SK-N-SH treated with all-trans-retinoic acid at 6 μM for 48 hours (cell line): Measurements from ENCODE around the gene TCF7.

Experiments used
- ATAC-seq: fragments of 200-7000 bp; cut with Tn5 transposase; 3 replicates; pipeline ENCODE4 v1.9.1; 2020; ENCODE audit warnings: mild to moderate bottlenecking, moderate library complexity
- ARNTL ChIP-seq: fragments of 450-650 bp; formaldehyde crosslinking; IDR thresholded peaks from 2 replicates; pipeline ENCODE4 v1.5.0; 2020; ENCODE audit warnings: low read depth, mild to moderate bottlenecking, moderate library complexity, borderline replicate concordance
- BACH2 ChIP-seq: fragments of 250-450 bp; sonication (Bioruptor Pico); IDR thresholded peaks from 2 replicates; pipeline ENCODE4 v1.9.0; 2021; ENCODE audit warnings: mild to moderate bottlenecking, borderline replicate concordance
- CSDC2 ChIP-seq: fragments of 250-450 bp; sonication (Bioruptor Pico); IDR thresholded peaks from 2 replicates; pipeline ENCODE4 v1.5.0; 2020; ENCODE audit warnings: mild to moderate bottlenecking, moderate library complexity
- ESRRG ChIP-seq: fragments of 250-450 bp; sonication (Bioruptor Pico); IDR thresholded peaks from 2 replicates; pipeline ENCODE4 v1.6.1; 2021; ENCODE audit warnings: mild to moderate bottlenecking
- GLIS3 ChIP-seq: fragments of 250-450 bp; sonication (Bioruptor Pico); IDR thresholded peaks from 2 replicates; pipeline ENCODE4 v1.5.0; 2020; ENCODE audit warnings: mild to moderate bottlenecking, moderate library complexity
- ISL1 ChIP-seq: fragments of 250-450 bp; sonication (Bioruptor Pico); IDR thresholded peaks from 2 replicates; pipeline ENCODE4 v2.1.2; 2022; ENCODE audit warnings: mild to moderate bottlenecking, moderate library complexity
- OSR1 ChIP-seq: fragments of 250-450 bp; sonication (Bioruptor Pico); IDR thresholded peaks from 2 replicates; pipeline ENCODE4 v1.8.0; 2022; ENCODE audit warnings: moderate library complexity, mild to moderate bottlenecking, inconsistent platforms
- PPARA ChIP-seq: fragments of 250-450 bp; sonication (Bioruptor Pico); IDR thresholded peaks from 2 replicates; pipeline ENCODE4 v1.5.0; 2020; ENCODE audit warnings: mild to moderate bottlenecking, borderline replicate concordance
- RARB ChIP-seq: fragments of 250-450 bp; sonication (Bioruptor Pico); IDR thresholded peaks from 2 replicates; pipeline ENCODE4 v1.8.0; 2021; ENCODE audit warnings: mild to moderate bottlenecking, moderate library complexity
- SNAI2 ChIP-seq: fragments of 250-450 bp; sonication (Bioruptor Pico); IDR thresholded peaks from 2 replicates; pipeline ENCODE4 v1.5.0; 2020; ENCODE audit warnings: mild to moderate bottlenecking, moderate library complexity
- TCF4 ChIP-seq: fragments of 250-450 bp; sonication (Bioruptor Pico); IDR thresholded peaks from 2 replicates; pipeline ENCODE4 v1.8.0; 2021; ENCODE audit warnings: mild to moderate bottlenecking, moderate library complexity, borderline replicate concordance
- TOX ChIP-seq: fragments of 250-450 bp; sonication (Bioruptor Pico); IDR thresholded peaks from 2 replicates; pipeline ENCODE4 v1.8.0; 2021; ENCODE audit warnings: mild to moderate bottlenecking, moderate library complexity, borderline replicate concordance
- ZC3H10 ChIP-seq: fragments of 250-450 bp; sonication (Bioruptor Pico); IDR thresholded peaks from 2 replicates; pipeline ENCODE4 v1.5.1; 2021; ENCODE audit warnings: mild to moderate bottlenecking, moderate library complexity
- ZFP3 ChIP-seq: fragments of 250-450 bp; sonication (Bioruptor Pico); IDR thresholded peaks from 2 replicates; pipeline ENCODE4 v1.5.0; 2020; ENCODE audit warnings: mild to moderate bottlenecking, moderate library complexity
- ZFP30 ChIP-seq: fragments of 450-650 bp; formaldehyde crosslinking; IDR thresholded peaks from 2 replicates; pipeline ENCODE4 v1.5.0; 2022; ENCODE audit warnings: mild to moderate bottlenecking, moderate library complexity
- ZNF565 ChIP-seq: fragments of 450-650 bp; formaldehyde crosslinking; conservative IDR thresholded peaks from 2 replicates; pipeline ENCODE4 v1.5.0; 2020; ENCODE audit warnings: low read depth, mild to moderate bottlenecking, moderate library complexity
- ZNF70 ChIP-seq: fragments of 450-650 bp; formaldehyde crosslinking; IDR thresholded peaks from 2 replicates; pipeline ENCODE4 v1.5.0; 2020; ENCODE audit warnings: mild to moderate bottlenecking, moderate library complexity
- ZNF8 ChIP-seq: fragments of 450-650 bp; formaldehyde crosslinking; IDR thresholded peaks from 2 replicates; pipeline ENCODE4 v1.5.0; 2020; ENCODE audit warnings: mild to moderate bottlenecking, moderate library complexity
- TF ChIP-seq, protein P1 (sequence below): fragments of 250-450 bp; sonication (Bioruptor Pico); IDR thresholded peaks from 2 replicates; pipeline ENCODE4 v1.8.0; 2020; ENCODE audit warnings: mild to moderate bottlenecking, moderate library complexity, borderline replicate concordance
- TF ChIP-seq, protein P2 (sequence below): fragments of 250-450 bp; sonication (Bioruptor Pico); IDR thresholded peaks from 2 replicates; pipeline ENCODE4 v1.8.0; 2021; ENCODE audit warnings: low read depth, mild to moderate bottlenecking, moderate library complexity, borderline replicate concordance
- TF ChIP-seq, protein P3 (sequence below): fragments of 250-450 bp; sonication (Bioruptor Pico); IDR thresholded peaks from 2 replicates; pipeline ENCODE4 v1.5.1; 2020; ENCODE audit warnings: low read depth, mild to moderate bottlenecking, moderate library complexity
- TF ChIP-seq, protein P4 (sequence below): fragments of 250-450 bp; sonication (Bioruptor Pico); IDR thresholded peaks from 2 replicates; pipeline ENCODE4 v1.5.0; 2020; ENCODE audit warnings: mild to moderate bottlenecking, moderate library complexity

The TCF7 gene

DNA sequence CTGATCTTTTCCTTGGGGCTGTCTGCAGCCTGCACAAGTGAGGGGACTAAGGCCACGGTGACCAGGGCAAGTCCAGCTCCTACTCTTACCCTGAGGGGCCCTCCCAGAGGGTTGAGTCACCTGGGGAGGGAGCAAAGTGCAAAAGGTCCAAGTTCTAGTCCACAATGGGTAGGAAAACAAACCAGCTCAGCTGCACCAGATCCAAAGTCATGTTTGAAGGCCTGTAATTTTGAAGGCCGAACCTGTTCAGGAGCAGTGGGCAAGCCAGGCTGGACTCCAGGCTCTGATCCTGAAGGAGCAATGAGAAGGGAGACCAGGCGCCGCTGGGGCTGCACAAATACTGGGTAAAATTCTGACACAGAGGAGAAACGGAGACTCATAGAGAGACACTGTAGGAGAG, 15.8 kb upstream of the TCF7 start:
- no peak for ATAC-seq
- TF ChIP-seq ISL1 (CRISPR knock-in tag) (no peak), BACH2 (no peak), ZNF70 (CRISPR knock-in tag) (no peak), OSR1 (CRISPR knock-in tag) (no peak), ZC3H10 (CRISPR knock-in tag) (no peak), ZNF565 (no peak), ZFP30 (CRISPR knock-in tag) (no peak), TOX (CRISPR knock-in tag) (no peak), ARNTL (CRISPR knock-in tag) (no peak), SNAI2 (no peak), CSDC2 (CRISPR knock-in tag) (no peak), ESRRG (CRISPR knock-in tag) (no peak), RARB (CRISPR knock-in tag) (no peak), GLIS3 (CRISPR knock-in tag) (no peak), ZNF8 (no peak), TCF4 (CRISPR knock-in tag) (no peak)
- TF ChIP-seq, protein P1, sequence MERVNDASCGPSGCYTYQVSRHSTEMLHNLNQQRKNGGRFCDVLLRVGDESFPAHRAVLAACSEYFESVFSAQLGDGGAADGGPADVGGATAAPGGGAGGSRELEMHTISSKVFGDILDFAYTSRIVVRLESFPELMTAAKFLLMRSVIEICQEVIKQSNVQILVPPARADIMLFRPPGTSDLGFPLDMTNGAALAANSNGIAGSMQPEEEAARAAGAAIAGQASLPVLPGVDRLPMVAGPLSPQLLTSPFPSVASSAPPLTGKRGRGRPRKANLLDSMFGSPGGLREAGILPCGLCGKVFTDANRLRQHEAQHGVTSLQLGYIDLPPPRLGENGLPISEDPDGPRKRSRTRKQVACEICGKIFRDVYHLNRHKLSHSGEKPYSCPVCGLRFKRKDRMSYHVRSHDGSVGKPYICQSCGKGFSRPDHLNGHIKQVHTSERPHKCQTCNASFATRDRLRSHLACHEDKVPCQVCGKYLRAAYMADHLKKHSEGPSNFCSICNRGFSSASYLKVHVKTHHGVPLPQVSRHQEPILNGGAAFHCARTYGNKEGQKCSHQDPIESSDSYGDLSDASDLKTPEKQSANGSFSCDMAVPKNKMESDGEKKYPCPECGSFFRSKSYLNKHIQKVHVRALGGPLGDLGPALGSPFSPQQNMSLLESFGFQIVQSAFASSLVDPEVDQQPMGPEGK, result no peak
- TF ChIP-seq, protein P2, sequence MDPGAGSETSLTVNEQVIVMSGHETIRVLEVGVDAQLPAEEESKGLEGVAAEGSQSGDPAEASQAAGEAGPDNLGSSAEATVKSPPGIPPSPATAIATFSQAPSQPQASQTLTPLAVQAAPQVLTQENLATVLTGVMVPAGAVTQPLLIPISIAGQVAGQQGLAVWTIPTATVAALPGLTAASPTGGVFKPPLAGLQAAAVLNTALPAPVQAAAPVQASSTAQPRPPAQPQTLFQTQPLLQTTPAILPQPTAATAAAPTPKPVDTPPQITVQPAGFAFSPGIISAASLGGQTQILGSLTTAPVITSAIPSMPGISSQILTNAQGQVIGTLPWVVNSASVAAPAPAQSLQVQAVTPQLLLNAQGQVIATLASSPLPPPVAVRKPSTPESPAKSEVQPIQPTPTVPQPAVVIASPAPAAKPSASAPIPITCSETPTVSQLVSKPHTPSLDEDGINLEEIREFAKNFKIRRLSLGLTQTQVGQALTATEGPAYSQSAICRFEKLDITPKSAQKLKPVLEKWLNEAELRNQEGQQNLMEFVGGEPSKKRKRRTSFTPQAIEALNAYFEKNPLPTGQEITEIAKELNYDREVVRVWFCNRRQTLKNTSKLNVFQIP (CRISPR knock-in tag), result no peak
- TF ChIP-seq, protein P3, sequence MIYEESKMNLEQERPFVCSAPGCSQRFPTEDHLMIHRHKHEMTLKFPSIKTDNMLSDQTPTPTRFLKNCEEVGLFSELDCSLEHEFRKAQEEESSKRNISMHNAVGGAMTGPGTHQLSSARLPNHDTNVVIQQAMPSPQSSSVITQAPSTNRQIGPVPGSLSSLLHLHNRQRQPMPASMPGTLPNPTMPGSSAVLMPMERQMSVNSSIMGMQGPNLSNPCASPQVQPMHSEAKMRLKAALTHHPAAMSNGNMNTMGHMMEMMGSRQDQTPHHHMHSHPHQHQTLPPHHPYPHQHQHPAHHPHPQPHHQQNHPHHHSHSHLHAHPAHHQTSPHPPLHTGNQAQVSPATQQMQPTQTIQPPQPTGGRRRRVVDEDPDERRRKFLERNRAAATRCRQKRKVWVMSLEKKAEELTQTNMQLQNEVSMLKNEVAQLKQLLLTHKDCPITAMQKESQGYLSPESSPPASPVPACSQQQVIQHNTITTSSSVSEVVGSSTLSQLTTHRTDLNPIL, result no peak
- TF ChIP-seq, protein P4, sequence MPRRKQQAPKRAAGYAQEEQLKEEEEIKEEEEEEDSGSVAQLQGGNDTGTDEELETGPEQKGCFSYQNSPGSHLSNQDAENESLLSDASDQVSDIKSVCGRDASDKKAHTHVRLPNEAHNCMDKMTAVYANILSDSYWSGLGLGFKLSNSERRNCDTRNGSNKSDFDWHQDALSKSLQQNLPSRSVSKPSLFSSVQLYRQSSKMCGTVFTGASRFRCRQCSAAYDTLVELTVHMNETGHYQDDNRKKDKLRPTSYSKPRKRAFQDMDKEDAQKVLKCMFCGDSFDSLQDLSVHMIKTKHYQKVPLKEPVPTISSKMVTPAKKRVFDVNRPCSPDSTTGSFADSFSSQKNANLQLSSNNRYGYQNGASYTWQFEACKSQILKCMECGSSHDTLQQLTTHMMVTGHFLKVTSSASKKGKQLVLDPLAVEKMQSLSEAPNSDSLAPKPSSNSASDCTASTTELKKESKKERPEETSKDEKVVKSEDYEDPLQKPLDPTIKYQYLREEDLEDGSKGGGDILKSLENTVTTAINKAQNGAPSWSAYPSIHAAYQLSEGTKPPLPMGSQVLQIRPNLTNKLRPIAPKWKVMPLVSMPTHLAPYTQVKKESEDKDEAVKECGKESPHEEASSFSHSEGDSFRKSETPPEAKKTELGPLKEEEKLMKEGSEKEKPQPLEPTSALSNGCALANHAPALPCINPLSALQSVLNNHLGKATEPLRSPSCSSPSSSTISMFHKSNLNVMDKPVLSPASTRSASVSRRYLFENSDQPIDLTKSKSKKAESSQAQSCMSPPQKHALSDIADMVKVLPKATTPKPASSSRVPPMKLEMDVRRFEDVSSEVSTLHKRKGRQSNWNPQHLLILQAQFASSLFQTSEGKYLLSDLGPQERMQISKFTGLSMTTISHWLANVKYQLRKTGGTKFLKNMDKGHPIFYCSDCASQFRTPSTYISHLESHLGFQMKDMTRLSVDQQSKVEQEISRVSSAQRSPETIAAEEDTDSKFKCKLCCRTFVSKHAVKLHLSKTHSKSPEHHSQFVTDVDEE (CRISPR knock-in tag), result no peak

DNA sequence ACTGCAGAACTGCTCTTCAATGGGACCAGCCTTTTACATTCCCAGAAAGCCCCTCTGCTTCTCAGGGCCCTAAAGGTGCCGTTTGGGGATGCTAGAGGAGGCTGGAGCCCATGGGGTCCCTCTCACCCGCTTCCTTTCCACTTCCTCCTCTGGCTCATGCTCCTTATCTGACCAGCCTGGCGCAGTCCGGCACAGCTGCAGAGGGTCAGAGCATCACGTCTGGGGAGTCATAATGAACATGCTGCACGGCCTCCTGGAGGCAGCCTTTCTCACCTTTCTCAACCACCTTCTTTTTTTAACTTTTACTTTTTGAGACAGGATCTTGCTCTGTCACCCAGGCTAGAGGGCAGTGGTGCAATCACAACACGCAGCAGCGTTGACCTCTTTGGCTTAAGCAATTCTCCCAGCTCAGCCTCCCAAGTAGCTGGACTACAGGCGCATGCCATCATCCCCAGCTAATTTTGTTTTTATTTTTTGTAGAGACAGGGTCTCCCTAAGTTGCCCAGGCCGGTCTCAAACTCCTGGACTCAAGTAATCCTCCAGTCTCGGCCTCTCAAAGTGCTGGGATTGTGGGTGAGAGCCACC, 15.1 kb upstream of the TCF7 start:
- TF ChIP-seq ESRRG (CRISPR knock-in tag) (no peak), CSDC2 (CRISPR knock-in tag) (no peak), ZFP3 (CRISPR knock-in tag) (no peak), PPARA (no peak), SNAI2 (no peak), BACH2 (no peak), TOX (CRISPR knock-in tag) (no peak), ZFP30 (CRISPR knock-in tag) (no peak), ZNF8 (no peak)
- TF ChIP-seq, protein P1, result no peak
- TF ChIP-seq, protein P2 (CRISPR knock-in tag), result no peak
- TF ChIP-seq, all 23 proteins: peak for 0

More for the DNA sequence above, 15.1 kb upstream of the TCF7 start:
- no peak for ATAC-seq
